Measurements from ENCODE around the gene PCDH9.

Gene PCDH9

GRCh38 chr13:67070306-67070705 lies 159.8 kb downstream of the PCDH9 start:
- Mint-ChIP-seq H3K4me1 (no peaks in the 10 kb centered on the region), H3K27ac (no peak overlapping the region), H3K4me3 (no peak overlapping the region), H3K27me3 (no peaks in the 10 kb centered on the region), H3K9me3 (no peaks in the 10 kb centered on the region)
- DNase-seq (no peak), ATAC-seq (no peak)

GRCh38 chr13:67069117-67069767 lies 160.9 kb downstream of the PCDH9 start:
- Mint-ChIP-seq H3K4me1 (no peaks in the 10 kb centered on the region), H3K27me3 (no peaks in the 10 kb centered on the region), H3K4me3 (no peak overlapping the region), H3K27ac (no peak overlapping the region), H3K9me3 (no peaks in the 10 kb centered on the region)
- DNase-seq (no peak), ATAC-seq (no peak)

GRCh38 chr13:67064920-67065319 lies 165.2 kb downstream of the PCDH9 start:
- DNase-seq = no peak
- Mint-ChIP-seq H3K27me3 (no peaks in the 10 kb centered on the region), H3K27ac (no peak overlapping the region), H3K4me1 (no peaks in the 10 kb centered on the region), H3K4me3 (no peak overlapping the region), H3K9me3 (no peaks in the 10 kb centered on the region)
- ATAC-seq = no peak

DNA sequence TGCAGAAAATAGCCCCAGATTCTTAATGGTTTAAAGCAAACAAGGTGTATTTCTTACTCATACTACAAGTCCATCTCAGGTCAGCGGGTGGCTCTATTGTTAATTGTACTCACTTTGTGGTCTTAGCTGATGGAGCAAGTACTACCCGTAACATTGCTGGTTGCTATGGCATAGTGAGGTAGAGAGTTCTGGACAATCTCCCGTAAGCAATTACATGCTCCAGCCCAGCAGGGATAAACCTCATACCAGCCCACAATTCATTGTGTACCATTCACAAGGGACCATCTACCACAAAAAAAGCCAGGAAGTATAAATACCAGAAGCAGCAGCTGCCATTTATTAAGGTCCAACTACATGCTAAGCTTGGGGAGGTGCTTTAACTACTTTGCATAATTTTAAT lies 167.1 kb downstream of the PCDH9 start:
- H3K27me3 Mint-ChIP-seq = no peaks in the 10 kb centered on the region
- no peaks in the 10 kb centered on the region for H3K4me1 Mint-ChIP-seq
- ATAC-seq (no peak), DNase-seq (no peak)
- no peak overlapping the region for H3K4me3 Mint-ChIP-seq
- no peaks in the 10 kb centered on the region for H3K9me3 Mint-ChIP-seq
- no peak overlapping the region for H3K27ac Mint-ChIP-seq

GRCh38 chr13:67062160-67062559 lies 168.0 kb downstream of the PCDH9 start:
- DNase-seq (no peak), ATAC-seq (no peak)
- Mint-ChIP-seq H3K9me3 (no peaks in the 10 kb centered on the region), H3K4me1 (no peaks in the 10 kb centered on the region), H3K27ac (no peak overlapping the region), H3K4me3 (no peak overlapping the region), H3K27me3 (no peaks in the 10 kb centered on the region)

GRCh38 chr13:67061750-67062149 lies 168.4 kb downstream of the PCDH9 start:
- Mint-ChIP-seq H3K4me3 (no peak overlapping the region), H3K4me1 (no peaks in the 10 kb centered on the region), H3K9me3 (no peaks in the 10 kb centered on the region), H3K27ac (no peak overlapping the region), H3K27me3 (no peaks in the 10 kb centered on the region)
- ATAC-seq (no peak), DNase-seq (no peak)

- H3K4me3 Mint-ChIP-seq = no peak overlapping the region
- peaks cover 7% of the 10 kb centered on the region for H3K4me1 Mint-ChIP-seq
- no peaks in the 10 kb centered on the region for H3K9me3 Mint-ChIP-seq
- DNase-seq = no peak
- ATAC-seq = no peak
- H3K27me3 Mint-ChIP-seq = no peaks in the 10 kb centered on the region
- H3K27ac Mint-ChIP-seq = no peak overlapping the region
Observed at GRCh38 chr13:67052550-67053490, 177.3 kb downstream of the PCDH9 start.

- no peaks in the 10 kb centered on the region for H3K9me3 Mint-ChIP-seq
- ATAC-seq = no peak
- H3K27ac Mint-ChIP-seq = no peak overlapping the region
- H3K4me3 Mint-ChIP-seq = no peak overlapping the region
- H3K27me3 Mint-ChIP-seq = no peaks in the 10 kb centered on the region
- no peak for DNase-seq
- H3K4me1 Mint-ChIP-seq = peaks cover 7% of the 10 kb centered on the region
Observed at GRCh38 chr13:67049744-67050143, 180.4 kb downstream of the PCDH9 start.

GRCh38 chr13:67048821-67049150 lies 181.3 kb downstream of the PCDH9 start:
- H3K27me3 Mint-ChIP-seq = no peaks in the 10 kb centered on the region
- H3K4me1 Mint-ChIP-seq = peaks cover 7% of the 10 kb centered on the region
- DNase-seq (no peak), ATAC-seq (no peak)
- no peak overlapping the region for H3K27ac Mint-ChIP-seq
- H3K9me3 Mint-ChIP-seq = no peaks in the 10 kb centered on the region
- H3K4me3 Mint-ChIP-seq = no peak overlapping the region

DNA sequence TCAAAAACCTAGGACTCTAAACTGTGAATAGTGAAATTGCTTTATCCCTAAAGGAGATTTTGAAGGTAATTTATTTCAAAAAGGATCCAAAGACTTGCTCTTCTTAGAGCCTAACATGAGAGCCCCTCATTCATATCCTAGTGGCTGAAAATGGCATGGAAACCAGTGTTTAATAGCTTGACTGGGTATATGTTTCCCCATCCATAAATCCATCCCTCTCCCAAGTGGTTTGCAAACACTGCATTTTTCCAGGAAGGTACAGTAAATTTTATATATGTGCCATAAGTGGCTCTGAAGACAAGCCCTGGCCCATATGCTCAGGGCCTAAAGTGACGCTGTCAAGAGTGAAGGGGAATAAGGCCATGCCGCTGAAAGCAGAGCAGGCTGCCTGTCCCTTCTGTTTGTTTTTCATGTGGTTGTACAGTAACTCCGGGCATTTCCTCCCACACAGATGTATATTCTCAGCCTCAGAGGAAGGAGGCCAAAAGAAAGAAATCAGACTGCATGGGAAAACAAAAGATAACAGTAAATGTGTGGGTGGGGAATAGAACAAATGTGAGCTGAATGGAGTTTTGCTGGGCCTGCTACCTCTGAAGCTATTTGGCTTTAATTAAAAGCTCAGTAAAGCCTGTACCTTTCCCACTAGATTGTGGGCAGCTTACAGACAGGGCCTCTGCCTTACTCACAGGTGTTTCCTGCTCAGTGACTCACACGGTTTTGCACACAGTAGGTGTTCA lies 181.9 kb downstream of the PCDH9 start:
- no peak overlapping the region for H3K4me3 Mint-ChIP-seq
- DNase-seq = peak in 1 of 2 donors; percentile 8
- peaks cover 7% of the 10 kb centered on the region for H3K4me1 Mint-ChIP-seq
- no peaks in the 10 kb centered on the region for H3K27me3 Mint-ChIP-seq
- no peaks in the 10 kb centered on the region for H3K9me3 Mint-ChIP-seq
- ATAC-seq = peak; percentile 65
- H3K27ac Mint-ChIP-seq = no peak overlapping the region

- ATAC-seq (no peak), DNase-seq (no peak)
- Mint-ChIP-seq H3K4me3 (no peak overlapping the region), H3K27me3 (no peaks in the 10 kb centered on the region), H3K4me1 (peaks cover 7% of the 10 kb centered on the region), H3K27ac (no peak overlapping the region), H3K9me3 (no peaks in the 10 kb centered on the region)
Observed at GRCh38 chr13:67045357-67045756, 184.8 kb downstream of the PCDH9 start.

GRCh38 chr13:67043901-67044300 lies 186.2 kb downstream of the PCDH9 start:
- H3K27ac Mint-ChIP-seq = no peak overlapping the region
- DNase-seq (no peak), ATAC-seq (no peak)
- peaks cover 7% of the 10 kb centered on the region for H3K4me1 Mint-ChIP-seq
- no peak overlapping the region for H3K4me3 Mint-ChIP-seq
- H3K27me3 Mint-ChIP-seq = no peaks in the 10 kb centered on the region
- no peaks in the 10 kb centered on the region for H3K9me3 Mint-ChIP-seq

- no peaks in the 10 kb centered on the region for H3K4me1 Mint-ChIP-seq
- no peaks in the 10 kb centered on the region for H3K9me3 Mint-ChIP-seq
- peak overlapping the region in 1 of 2 donors; percentile 72 for H3K27ac Mint-ChIP-seq
- H3K4me3 Mint-ChIP-seq = no peak overlapping the region
- H3K27me3 Mint-ChIP-seq = no peaks in the 10 kb centered on the region
- ATAC-seq = no peak
- DNase-seq = no peak
Observed at GRCh38 chr13:67042556-67042955, 187.6 kb downstream of the PCDH9 start.

- Mint-ChIP-seq H3K4me1 (no peaks in the 10 kb centered on the region), H3K9me3 (no peaks in the 10 kb centered on the region), H3K27ac (no peak overlapping the region), H3K27me3 (no peaks in the 10 kb centered on the region), H3K4me3 (no peak overlapping the region)
- ATAC-seq (no peak), DNase-seq (no peak)
Observed at GRCh38 chr13:67036699-67037457, 193.3 kb downstream of the PCDH9 start.

DNA sequence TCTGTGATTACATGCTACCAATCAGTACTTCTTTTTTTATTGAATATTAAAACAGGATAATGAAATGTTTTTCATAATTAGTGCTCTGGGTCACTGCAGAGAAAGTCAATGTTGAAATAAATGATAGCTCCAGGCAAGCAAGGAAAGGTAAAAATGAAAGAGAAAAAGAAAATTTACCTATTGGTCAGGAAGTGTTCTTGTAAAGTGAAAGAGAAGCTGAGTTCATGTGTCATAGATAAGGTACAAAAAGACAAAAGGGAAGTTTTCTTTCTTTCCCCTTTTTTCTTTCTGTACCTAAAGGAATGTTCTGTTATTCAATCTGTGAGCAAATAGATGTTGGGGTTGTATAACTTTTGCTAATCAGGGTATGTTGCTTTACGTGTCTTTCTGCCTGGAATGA lies 197.0 kb downstream of the PCDH9 start:
- Mint-ChIP-seq H3K9me3 (no peaks in the 10 kb centered on the region), H3K27me3 (no peaks in the 10 kb centered on the region), H3K4me3 (no peak overlapping the region), H3K4me1 (no peaks in the 10 kb centered on the region), H3K27ac (no peak overlapping the region)
- no peak for ATAC-seq
- no peak for DNase-seq
